KBM-7 (cell line): ENCODE measurements around the gene PATL2.
"Not testable (repeated sequence)": the region's sequence is repeated elsewhere in the genome, so short reads cannot be mapped to it uniquely, and the experiment has no call there.

Experiments
- DNase-seq: peaks from one replicate; pipeline ENCODE4 v3.0.0-alpha.2; 2015
- in situ Hi-C: fragments of 300-500 bp; cut with MboI; formaldehyde crosslinking; loops from 2 replicates; pipeline ENCODE4 v1.14.3; 2020; ENCODE audit warnings: low sequenced_read_pairs, low pct_unique_long_range_greater_than_20kb, mixed read lengths

Gene PATL2

GRCh38 chr15:44662478-44663409 lies 48.4 kb downstream of the PATL2 start:
- in situ Hi-C loops: no loop called here
- DNase-seq: peak; percentile 80

GRCh38 chr15:44661576-44661975 lies 49.5 kb downstream of the PATL2 start:
- in situ Hi-C loops: no loop called here
- no peak for DNase-seq

GRCh38 chr15:44659056-44659455 lies 52.1 kb downstream of the PATL2 start:
- in situ Hi-C loops: no loop called here
- DNase-seq: no peak

- in situ Hi-C loops: no loop called here
- DNase-seq: no peak
Observed at GRCh38 chr15:44657378-44657777, 53.7 kb downstream of the PATL2 start.

GRCh38 chr15:44656913-44657312 lies 54.2 kb downstream of the PATL2 start:
- no peak for DNase-seq
- in situ Hi-C loops: no loop called here

GRCh38 chr15:44656298-44656697 lies 54.8 kb downstream of the PATL2 start:
- no peak for DNase-seq
- in situ Hi-C loops: no loop called here

- in situ Hi-C loops: no loop called here
- no peak for DNase-seq
Observed at GRCh38 chr15:44654858-44655257, 56.3 kb downstream of the PATL2 start.

GRCh38 chr15:44647637-44648036 lies 63.5 kb downstream of the PATL2 start:
- no peak for DNase-seq
- in situ Hi-C loops: no loop called here

GRCh38 chr15:44647036-44647435 lies 64.1 kb downstream of the PATL2 start:
- in situ Hi-C loops: no loop called here
- no peak for DNase-seq

- in situ Hi-C loops: no loop called here
Observed at GRCh38 chr15:44646460-44646859, 64.7 kb downstream of the PATL2 start.

GRCh38 chr15:44641651-44642050 lies 69.5 kb downstream of the PATL2 start:
- in situ Hi-C loops: no loop called here
- no peak for DNase-seq

More at GRCh38 chr15:44646460-44646859, 64.7 kb downstream of the PATL2 start:
- DNase-seq: no peak

GRCh38 chr15:44636976-44637375 lies 74.1 kb downstream of the PATL2 start:
- in situ Hi-C loops: no loop called here

GRCh38 chr15:44633603-44634002 lies 77.5 kb downstream of the PATL2 start:
- in situ Hi-C loops: no loop called here
- DNase-seq: no peak

More at GRCh38 chr15:44636976-44637375, 74.1 kb downstream of the PATL2 start:
- no peak for DNase-seq

GRCh38 chr15:44625286-44625685 lies 85.8 kb downstream of the PATL2 start:
- peak; percentile 63 for DNase-seq
- in situ Hi-C loops: not testable (repeated sequence)

- in situ Hi-C loops: no loop called here
- DNase-seq: no peak
Observed at GRCh38 chr15:44623178-44623577, 87.9 kb downstream of the PATL2 start.

GRCh38 chr15:44620081-44620480 lies 91.0 kb downstream of the PATL2 start:
- no peak for DNase-seq
- in situ Hi-C loops: no loop called here

GRCh38 chr15:44616974-44617373 lies 94.1 kb downstream of the PATL2 start:
- in situ Hi-C loops: no loop called here
- DNase-seq: no peak
